ENCODE data around the gene CRYBA2. TPM values are rescaled to one million over a fixed set of nuclear protein-coding genes. Genes with fewer than 3 reads are reported as not detected.

CRYBA2 gene
- polyA plus RNA-seq, 4 donors: not detected

DNA sequence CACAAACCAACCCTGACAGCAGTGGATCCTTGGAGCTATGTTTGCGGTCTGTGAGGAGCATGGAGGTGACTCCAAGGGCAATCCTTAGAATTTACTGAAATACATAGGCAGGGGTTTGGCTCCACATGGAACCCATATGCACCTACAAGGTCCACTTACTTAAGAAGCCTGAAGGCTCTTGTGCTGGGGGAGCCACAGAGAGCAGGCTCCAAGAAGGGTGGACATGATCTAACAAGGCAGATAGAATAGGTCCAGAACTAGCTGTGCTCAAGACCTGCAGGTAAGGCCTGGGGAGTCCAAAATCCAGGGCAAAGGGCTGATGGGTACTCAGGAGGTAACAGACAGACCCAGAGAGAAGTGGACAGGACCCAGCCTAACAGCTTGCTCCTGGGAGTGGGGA, 34.9 kb downstream of the CRYBA2 start:
- no peak for DNase-seq (ENCODE audit: low read depth in 4 of 4, low spot score in 3 of 4)

DNA sequence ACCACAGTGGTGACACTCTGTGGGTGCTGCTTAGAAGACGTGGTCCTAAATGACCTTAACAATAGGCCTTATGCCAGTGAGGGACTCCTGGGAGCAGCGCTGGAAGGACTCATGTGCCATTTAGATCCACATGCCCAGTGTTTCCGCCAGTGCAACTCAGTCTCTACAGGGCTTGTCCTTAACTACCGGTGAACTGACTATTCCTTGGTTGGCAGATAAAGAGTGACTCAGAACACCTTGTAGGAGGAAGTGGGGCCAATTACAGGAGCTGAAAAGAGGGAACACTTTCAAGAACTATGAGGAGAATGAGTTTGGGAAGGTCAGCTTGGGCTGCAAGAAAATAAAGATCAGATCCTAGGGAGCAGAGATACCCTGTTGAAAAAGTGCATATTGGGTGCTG, 35.6 kb downstream of the CRYBA2 start:
- DNase-seq (ENCODE audit: low read depth in 4 of 4, low spot score in 3 of 4): no peak

DNA sequence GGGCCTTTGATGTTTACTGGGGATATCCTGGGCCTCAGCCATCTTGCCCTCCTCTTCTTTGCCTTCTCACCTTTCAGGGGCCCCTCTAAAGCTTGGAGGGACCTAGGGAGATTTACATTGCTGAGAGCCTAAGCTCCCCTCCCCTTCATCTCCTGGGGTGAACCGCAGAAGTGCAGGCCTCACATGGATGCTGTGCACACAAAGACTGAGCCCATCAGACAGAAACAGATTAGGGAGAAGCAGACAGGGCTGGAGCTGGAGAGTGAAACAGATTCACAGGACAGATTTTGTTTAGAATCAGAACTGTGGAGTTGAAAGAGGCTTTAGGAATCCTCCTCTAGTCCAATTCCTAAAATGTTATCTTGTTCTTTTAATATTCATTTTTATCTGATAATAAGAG, 37.2 kb downstream of the CRYBA2 start:
- DNase-seq (ENCODE audit: low read depth in 4 of 4, low spot score in 3 of 4): no peak

DNA sequence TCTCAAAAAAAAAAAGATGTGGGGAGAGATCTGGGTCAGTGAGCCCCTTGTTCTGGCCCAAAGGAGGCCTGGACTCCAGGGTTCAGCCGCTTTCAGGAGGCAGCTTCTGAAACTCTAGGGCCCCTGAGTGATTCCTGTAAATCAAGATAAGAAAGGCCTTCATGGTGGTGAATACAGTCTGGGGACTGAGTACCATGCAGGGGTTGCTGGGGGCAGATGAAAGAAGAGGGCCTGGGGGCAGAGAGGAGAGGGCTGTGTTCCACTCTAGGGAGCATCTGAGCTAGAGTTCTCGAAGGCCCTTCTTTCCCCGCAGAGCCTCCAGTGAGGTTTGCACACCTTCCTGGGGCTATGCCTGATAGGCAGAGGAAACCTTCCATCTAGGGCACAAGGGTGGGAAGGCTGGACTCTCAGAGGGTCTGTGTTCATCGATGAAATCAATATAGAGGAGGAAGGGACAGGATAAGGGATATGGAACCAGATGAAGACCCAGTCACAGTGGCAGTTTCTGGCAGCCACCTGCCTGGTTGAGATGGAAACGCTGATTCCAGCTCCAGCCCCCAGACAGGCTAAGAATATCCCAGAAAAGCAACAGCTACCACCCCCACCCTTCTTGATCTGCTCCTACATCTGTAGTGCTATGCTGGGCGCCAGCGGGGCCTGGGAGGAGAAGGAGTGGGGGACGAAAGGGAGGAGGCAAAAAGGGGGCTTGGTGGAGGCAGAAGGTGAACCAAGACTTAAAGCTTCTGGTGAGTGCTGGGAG, 38.5 kb downstream of the CRYBA2 start:
- no peak for DNase-seq (ENCODE audit: low read depth in 4 of 4, low spot score in 3 of 4)

DNA sequence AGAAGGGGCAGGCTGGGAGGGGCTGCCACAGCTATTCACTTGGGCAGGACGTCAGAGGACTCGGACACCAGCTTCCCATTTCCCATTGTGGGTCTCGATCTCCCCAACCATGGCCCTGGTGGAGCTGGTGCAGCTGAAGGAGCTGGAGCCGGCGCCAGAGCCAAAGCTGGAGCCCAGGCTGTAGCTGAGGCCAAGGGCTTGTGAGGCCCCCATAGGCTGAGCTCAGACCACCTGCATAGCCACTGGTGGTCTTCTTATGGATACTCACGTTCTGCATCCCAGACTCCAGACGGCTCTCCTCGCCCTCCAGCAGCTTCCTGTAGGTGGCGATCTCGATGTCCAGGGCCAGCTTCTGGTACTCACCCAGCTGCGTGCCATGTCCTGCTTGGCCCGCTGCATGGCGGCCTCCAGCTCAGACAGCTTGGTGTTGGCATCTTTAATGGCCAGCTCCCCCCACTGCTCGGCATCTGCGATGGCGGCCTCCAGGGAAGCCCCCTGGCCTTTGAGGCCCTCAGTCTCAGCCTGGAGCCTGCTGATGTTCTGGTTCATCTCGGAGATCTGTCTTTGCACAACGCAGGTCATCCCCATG, 39.8 kb downstream of the CRYBA2 start:
- no peak for DNase-seq (ENCODE audit: low read depth in 4 of 4, low spot score in 3 of 4)

- DNase-seq (ENCODE audit: low read depth in 4 of 4, low spot score in 3 of 4): no peak
Measured at GRCh38 chr2:218952160-218952559, 41.1 kb downstream of the CRYBA2 start.

GRCh38 chr2:218946621-218947020, 46.6 kb downstream of the CRYBA2 start:
- no peak for DNase-seq (ENCODE audit: low read depth in 4 of 4, low spot score in 3 of 4)

GRCh38 chr2:218944759-218945404, 48.3 kb downstream of the CRYBA2 start:
- no peak for DNase-seq (ENCODE audit: low read depth in 4 of 4, low spot score in 3 of 4)

Other genes starting within 250 kb of the CRYBA2 start
- gene CYP27A1, start 211.3 kb downstream of the CRYBA2 start, polyA plus RNA-seq (ENCODE audit: insufficient read length in 4 of 4): 10 to 100 TPM; 44.3 to 57.6 (median 50.7) TPM
- gene PRKAG3, start 161.6 kb downstream of the CRYBA2 start, polyA plus RNA-seq (ENCODE audit: insufficient read length in 4 of 4): under 1 TPM in 1 of 4 donors, not detected in 3; 0.05 TPM
- under 1 TPM; 0.10 to 0.44 (median 0.27) TPM for gene WNT6, start 133.6 kb downstream of the CRYBA2 start, polyA plus RNA-seq (ENCODE audit: insufficient read length in 4 of 4)
- gene WNT10A, start 112.6 kb downstream of the CRYBA2 start, polyA plus RNA-seq (ENCODE audit: insufficient read length in 4 of 4): 1 to 10 TPM in 2 of 4 donors, under 1 TPM in 2; 0.60 to 1.4 (median 1.1) TPM
- gene CDK5R2, start 33.8 kb downstream of the CRYBA2 start, polyA plus RNA-seq (ENCODE audit: insufficient read length in 4 of 4): under 1 TPM in 1 of 4 donors, not detected in 3; 0.17 TPM
- gene FEV, start 8.2 kb downstream of the CRYBA2 start, polyA plus RNA-seq (ENCODE audit: insufficient read length in 4 of 4): under 1 TPM in 3 of 4 donors, not detected in 1; 0.08 to 0.10 (median 0.08) TPM
- gene CFAP65, start 48.1 kb upstream of the CRYBA2 start, polyA plus RNA-seq (ENCODE audit: insufficient read length in 4 of 4): under 1 TPM; 0.19 to 0.41 (median 0.25) TPM
- gene IHH, start 67.5 kb upstream of the CRYBA2 start, polyA plus RNA-seq (ENCODE audit: insufficient read length in 4 of 4): 1 to 10 TPM; 1.5 to 2.5 (median 1.8) TPM
- 10 to 100 TPM; 18.8 to 21.3 (median 20.1) TPM for gene NHEJ1, start 167.4 kb upstream of the CRYBA2 start, polyA plus RNA-seq (ENCODE audit: insufficient read length in 4 of 4)
- 10 to 100 TPM; 14.8 to 23.3 (median 18.8) TPM for gene SLC23A3, start 176.6 kb upstream of the CRYBA2 start, polyA plus RNA-seq (ENCODE audit: insufficient read length in 4 of 4)
- 10 to 100 TPM; 66.2 to 75.3 (median 70.5) TPM for gene CNPPD1, start 183.5 kb upstream of the CRYBA2 start, polyA plus RNA-seq (ENCODE audit: insufficient read length in 4 of 4)
- 100 to 1,000 TPM; 110 to 129 (median 121) TPM for gene RETREG2, start 184.9 kb upstream of the CRYBA2 start, polyA plus RNA-seq (ENCODE audit: insufficient read length in 4 of 4)
- 10 to 100 TPM; 40.5 to 46.5 (median 43.2) TPM for gene ZFAND2B, start 213.4 kb upstream of the CRYBA2 start, polyA plus RNA-seq (ENCODE audit: insufficient read length in 4 of 4)
- 10 to 100 TPM; 32.4 to 40.3 (median 36.8) TPM for gene ABCB6, start 225.5 kb upstream of the CRYBA2 start, polyA plus RNA-seq (ENCODE audit: insufficient read length in 4 of 4)
- gene ATG9A, start 236.2 kb upstream of the CRYBA2 start, polyA plus RNA-seq (ENCODE audit: insufficient read length in 4 of 4): 10 to 100 TPM; 43.5 to 49.3 (median 45.6) TPM
- gene ANKZF1, start 236.4 kb upstream of the CRYBA2 start, polyA plus RNA-seq (ENCODE audit: insufficient read length in 4 of 4): 10 to 100 TPM; 40.5 to 59.2 (median 50.4) TPM